ENCODE measurements around the gene ARSB. TPM values are rescaled to one million over a fixed set of nuclear protein-coding genes. Genes with fewer than 3 reads are reported as not detected.

Gene ARSB
- total RNA-seq, 1 donor from 2014 or later: 16.7 TPM

DNA sequence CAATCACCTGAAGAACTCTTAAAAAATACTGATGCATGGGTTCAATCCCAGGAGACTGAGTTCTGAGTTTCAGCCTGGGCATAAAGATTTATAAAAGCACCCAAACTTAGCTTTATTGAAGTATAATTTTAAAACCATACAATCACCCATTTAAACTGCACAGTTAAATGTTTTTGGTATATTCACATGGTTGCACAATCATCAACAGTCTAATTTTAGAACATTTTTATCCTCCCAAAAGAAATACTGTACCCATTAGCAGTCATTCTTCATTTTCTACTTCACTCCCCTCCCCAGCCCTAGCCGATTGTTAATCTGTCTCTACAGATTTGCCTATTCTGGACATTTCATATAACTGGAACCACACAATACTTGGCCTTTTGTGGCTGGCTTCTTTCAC, 141.7 kb downstream of the ARSB start:
- TF ChIP-seq, protein P1, sequence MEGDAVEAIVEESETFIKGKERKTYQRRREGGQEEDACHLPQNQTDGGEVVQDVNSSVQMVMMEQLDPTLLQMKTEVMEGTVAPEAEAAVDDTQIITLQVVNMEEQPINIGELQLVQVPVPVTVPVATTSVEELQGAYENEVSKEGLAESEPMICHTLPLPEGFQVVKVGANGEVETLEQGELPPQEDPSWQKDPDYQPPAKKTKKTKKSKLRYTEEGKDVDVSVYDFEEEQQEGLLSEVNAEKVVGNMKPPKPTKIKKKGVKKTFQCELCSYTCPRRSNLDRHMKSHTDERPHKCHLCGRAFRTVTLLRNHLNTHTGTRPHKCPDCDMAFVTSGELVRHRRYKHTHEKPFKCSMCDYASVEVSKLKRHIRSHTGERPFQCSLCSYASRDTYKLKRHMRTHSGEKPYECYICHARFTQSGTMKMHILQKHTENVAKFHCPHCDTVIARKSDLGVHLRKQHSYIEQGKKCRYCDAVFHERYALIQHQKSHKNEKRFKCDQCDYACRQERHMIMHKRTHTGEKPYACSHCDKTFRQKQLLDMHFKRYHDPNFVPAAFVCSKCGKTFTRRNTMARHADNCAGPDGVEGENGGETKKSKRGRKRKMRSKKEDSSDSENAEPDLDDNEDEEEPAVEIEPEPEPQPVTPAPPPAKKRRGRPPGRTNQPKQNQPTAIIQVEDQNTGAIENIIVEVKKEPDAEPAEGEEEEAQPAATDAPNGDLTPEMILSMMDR (conservative IDR thresholded peaks at IDR 0.05; ENCODE audit: low read depth, low read length): no peak
- no peak for DNase-seq (ENCODE audit: low read depth)

DNA sequence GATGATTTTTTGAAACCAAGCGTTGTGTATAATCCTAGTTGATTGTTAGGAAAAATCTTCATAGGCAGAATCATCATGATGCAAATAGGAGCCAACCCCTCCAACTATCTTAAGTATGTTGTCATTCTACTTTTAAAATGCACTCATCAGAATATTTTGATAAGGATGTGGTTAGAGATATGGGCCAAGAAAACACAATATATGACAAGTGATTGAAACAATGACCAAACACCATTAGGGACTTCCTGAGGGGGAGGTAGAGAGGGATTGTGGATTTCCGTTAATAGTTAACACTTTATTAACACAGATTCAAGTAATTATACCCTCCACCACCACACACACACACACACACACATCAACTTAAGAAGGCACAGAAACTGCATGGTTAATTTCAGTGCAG, 143.3 kb downstream of the ARSB start:
- no peak for DNase-seq (ENCODE audit: low read depth)
- TF ChIP-seq, protein P1 (conservative IDR thresholded peaks at IDR 0.05; ENCODE audit: low read depth, low read length): no peak
- H3K4me3 ChIP-seq (ENCODE audit: low read depth, low read length): no peak overlapping the region

More for the DNA sequence above, 141.7 kb downstream of the ARSB start:
- H3K4me3 ChIP-seq (ENCODE audit: low read depth, low read length): no peak overlapping the region

DNA sequence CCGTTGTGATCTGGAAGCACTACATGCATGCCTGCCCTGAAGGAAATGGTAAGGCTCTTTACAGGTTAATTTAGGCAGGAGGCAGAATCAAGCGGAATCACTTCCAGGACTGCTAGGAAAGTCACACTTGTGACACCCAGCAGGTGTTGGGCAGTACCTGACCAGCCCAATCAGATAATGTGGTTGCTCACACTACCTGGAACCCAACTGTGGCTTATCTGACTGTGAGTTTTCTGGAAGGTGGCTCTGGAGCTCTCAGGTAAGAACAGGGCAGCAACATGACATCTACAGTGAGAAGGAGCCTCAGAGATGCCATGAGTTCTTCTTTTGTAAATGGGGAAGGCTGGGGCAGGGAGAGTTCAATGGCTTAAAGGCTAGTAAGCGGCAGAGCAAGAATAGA, 146.4 kb downstream of the ARSB start:
- no peak for DNase-seq (ENCODE audit: low read depth)
- TF ChIP-seq, protein P1 (conservative IDR thresholded peaks at IDR 0.05; ENCODE audit: low read depth, low read length): no peak
- H3K4me3 ChIP-seq (ENCODE audit: low read depth, low read length): no peak overlapping the region

DNA sequence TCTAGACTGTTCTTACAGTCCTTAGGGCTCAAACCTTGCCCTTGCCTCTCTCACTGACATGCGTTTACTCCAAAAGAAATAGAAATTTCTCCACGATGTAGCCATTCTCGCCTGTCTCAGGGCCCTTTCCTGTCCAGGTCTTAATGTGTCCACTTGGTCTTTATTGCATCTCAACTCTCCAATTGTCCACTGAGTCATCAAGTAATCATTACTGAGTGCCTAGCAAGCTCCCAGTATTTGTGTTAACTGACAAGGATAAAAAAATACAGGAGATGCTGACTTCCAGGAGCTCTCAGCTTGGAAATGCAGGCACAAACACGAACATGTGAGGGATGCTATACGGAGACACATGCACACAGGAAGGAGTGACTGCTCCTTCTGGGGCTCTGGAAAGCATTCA, 147.3 kb downstream of the ARSB start:
- H3K4me3 ChIP-seq (ENCODE audit: low read depth, low read length): no peak overlapping the region
- no peak for DNase-seq (ENCODE audit: low read depth)
- TF ChIP-seq, protein P1 (conservative IDR thresholded peaks at IDR 0.05; ENCODE audit: low read depth, low read length): no peak

DNA sequence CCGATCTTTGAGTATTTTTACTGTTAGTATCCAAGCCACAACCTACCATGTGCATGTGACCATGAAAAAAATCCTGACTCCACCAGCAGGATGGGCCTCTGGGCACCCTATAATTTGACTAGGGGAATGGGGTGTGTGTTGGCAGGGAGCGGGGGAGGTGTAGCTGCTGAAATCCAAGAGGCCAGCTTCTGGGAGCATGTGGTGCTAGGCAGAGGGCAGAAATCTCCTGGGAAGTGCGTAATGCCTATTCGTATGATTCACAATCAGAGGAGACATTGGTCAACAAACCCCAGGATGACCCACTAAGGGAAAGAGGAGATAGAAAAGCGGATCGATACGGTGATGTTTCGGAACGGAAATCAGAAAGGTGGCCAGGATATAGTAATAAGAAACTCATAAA, 149.9 kb downstream of the ARSB start:
- DNase-seq (ENCODE audit: low read depth): no peak
- TF ChIP-seq, protein P1 (conservative IDR thresholded peaks at IDR 0.05; ENCODE audit: low read depth, low read length): no peak

DNA sequence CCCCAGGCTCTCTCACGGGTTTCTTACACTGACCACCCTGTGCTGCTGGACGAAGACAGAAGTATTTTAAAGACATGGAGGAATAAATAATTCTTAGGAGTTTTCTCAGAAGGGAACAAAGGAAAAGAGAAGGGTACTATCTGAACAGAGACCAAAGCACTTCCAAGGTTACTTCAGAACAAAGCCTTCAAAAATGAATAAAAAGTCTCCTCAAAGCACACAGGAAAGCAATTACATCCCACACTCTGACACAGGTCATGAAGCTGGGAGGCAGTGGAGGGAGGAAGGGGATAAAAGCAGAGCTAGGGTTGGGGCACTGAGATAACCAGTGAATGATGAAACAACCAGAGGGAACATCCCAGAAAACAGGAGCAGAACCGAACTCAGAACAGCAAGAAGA, 151.8 kb downstream of the ARSB start:
- TF ChIP-seq, protein P1 (conservative IDR thresholded peaks at IDR 0.05; ENCODE audit: low read depth, low read length): no peak
- no peak for DNase-seq (ENCODE audit: low read depth)
- H3K4me3 ChIP-seq (ENCODE audit: low read depth, low read length): no peak overlapping the region

More for the DNA sequence above, 149.9 kb downstream of the ARSB start:
- no peak overlapping the region for H3K4me3 ChIP-seq (ENCODE audit: low read depth, low read length)

DNA sequence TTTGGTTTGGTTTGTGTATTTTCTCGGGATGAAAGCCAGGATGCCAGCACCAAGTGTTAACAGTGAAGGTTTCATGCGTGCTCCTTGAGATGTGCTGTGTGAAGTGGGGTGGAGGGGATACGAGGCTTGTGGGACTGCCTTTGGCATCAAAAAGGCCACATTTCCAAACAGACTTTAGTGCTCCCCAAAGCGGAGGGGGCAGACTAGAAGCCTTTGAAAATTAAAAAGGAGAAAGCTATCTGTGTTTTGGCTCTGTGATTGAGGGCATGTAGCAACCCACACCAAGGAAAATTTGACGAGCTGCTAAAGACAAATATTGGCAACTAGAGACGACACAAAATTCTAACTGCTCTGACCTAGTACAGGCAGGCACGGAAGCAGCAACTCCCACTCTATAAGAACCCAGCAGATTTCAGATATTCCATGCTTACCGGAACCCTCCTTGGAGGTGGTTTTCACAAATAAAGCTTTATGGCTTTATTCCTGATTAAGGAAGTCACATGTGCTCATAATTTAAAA, 154.5 kb downstream of the ARSB start:
- TF ChIP-seq, protein P1 (conservative IDR thresholded peaks at IDR 0.05; ENCODE audit: low read depth, low read length): no peak
- no peak for DNase-seq (ENCODE audit: low read depth)
- no peak overlapping the region for H3K4me3 ChIP-seq (ENCODE audit: low read depth, low read length)

All from epithelial cell of proximal tubule (primary cell).